ENCODE measurements around the gene TMEM248. TPM values are rescaled to one million over a fixed set of nuclear protein-coding genes. Genes with fewer than 3 reads are reported as not detected.

Gene TMEM248
- total and polyA plus RNA-seq, 2 of the 13 experiments (the other 11 are each of a cell fraction or from before 2014, with no cell fraction given) = 54.3 to 109 TPM

DNA sequence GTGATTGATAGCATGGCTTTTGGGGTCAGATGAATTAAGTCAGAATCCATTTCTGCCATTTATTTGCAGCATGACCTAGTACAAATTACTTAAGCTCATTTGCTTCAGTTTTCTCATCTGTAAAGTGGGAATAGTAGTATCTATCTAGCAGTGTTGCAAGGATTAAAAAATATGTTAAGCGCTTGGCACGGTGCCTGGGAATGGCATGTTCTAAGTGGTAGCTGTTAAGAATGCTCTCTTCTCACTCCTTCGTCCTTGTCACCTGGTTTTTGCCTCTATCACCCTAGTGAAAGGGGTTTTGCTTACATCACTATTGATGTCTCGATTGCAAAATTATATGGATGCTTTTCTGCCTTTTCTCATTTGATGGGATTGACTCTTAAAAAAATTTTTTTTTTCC lies 7.4 kb downstream of the TMEM248 start:
- ATAC-seq (no peak), DNase-seq (ENCODE audit: low spot score) (no peak), FAIRE-seq (no peak)
- TF ChIP-seq ZNF605 (CRISPR knock-in tag; IDR thresholded peaks at IDR 0.05) (no peak), ZNF629 (CRISPR knock-in tag; conservative IDR thresholded peaks at IDR 0.05) (peak; percentile 45)
- POLR2A ChIA-PET = no interaction called here
- Histone ChIP-seq H3K4me2 (ENCODE audit: low read depth, low read length) (no peak overlapping the region), H3K9ac (ENCODE audit: insufficient read depth, low read depth, low read length) (no peak overlapping the region), H3K9me3 (ENCODE audit: low read length) (no peaks in the 10 kb centered on the region), H4K20me1 (ENCODE audit: insufficient read depth, low read length) (no peaks in the 10 kb centered on the region), H3K36me3 (replicated peaks in 1 of 2; ENCODE audit: control insufficient read depth in 1 of 2, insufficient read depth in 2 of 2, low read length in 2 of 2) (peaks cover 0 to 10% of the 10 kb centered on the region in 2 experiments; a peak in 4 of 5 replicates), H3K4me3 (replicated peaks in 1 of 3; ENCODE audit: insufficient read depth in 1 of 3, low read depth in 2 of 3, low read length in 3 of 3) (no peak overlapping the region), H3K27ac (ENCODE audit: extremely low read length, insufficient read depth, low read length) (no peak overlapping the region), H3K27me3 (ENCODE audit: control insufficient read depth in 1 of 2, insufficient read depth in 2 of 2, low read length in 2 of 2) (no peaks in the 10 kb centered on the region), H2AFZ (ENCODE audit: low read length) (no peak overlapping the region), H3K79me2 (ENCODE audit: insufficient read depth, low read length) (peaks cover 77% of the 10 kb centered on the region), H3K4me1 (ENCODE audit: insufficient read depth, low read length) (peaks cover 41% of the 10 kb centered on the region)
- in situ Hi-C loops (cut with HindIII; ENCODE audit: extremely low pct_ligation_motif_present, low pct_unique_long_range_greater_than_20kb) (no loop called here), intact Hi-C loops (cut with micrococcal nuclease; ENCODE audit: unreplicated experiment) (no loop called here)
- CTCF ChIA-PET (ENCODE audit: low intra/inter-chr PET ratio, low total read pairs) = no interaction called here
- WGBS (ENCODE audit: low lambda C conversion rate) = 97% methylated on average over 4 of the region's 4 CpGs
- no TSS peak for BruUV-seq (replicated peaks)

DNA sequence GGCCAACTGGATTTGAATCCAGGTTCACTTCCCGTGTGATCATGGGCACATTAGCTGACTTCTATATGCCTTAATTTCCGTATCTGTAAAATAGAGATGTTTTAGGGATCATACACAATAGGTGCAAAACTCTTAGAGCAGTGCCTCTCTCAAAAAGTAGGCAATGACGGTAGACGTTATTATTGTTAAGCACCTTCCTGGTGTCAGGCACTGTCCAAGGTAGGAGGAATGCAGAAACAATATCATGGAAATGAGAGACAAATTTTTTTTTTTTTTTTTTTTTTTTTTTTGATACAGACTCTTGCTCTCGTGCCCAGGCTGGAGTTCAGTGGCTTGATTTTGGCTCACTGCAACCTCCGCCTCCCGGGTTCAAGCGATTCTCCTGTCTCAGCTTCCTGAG lies 8.1 kb downstream of the TMEM248 start:
- Histone ChIP-seq H4K20me1 (ENCODE audit: insufficient read depth, low read length) (no peaks in the 10 kb centered on the region), H3K4me3 (replicated peaks in 1 of 3; ENCODE audit: insufficient read depth in 1 of 3, low read depth in 2 of 3, low read length in 3 of 3) (no peak overlapping the region), H3K36me3 (replicated peaks in 1 of 2; ENCODE audit: control insufficient read depth in 1 of 2, insufficient read depth in 2 of 2, low read length in 2 of 2) (peaks cover 0 to 10% of the 10 kb centered on the region in 2 experiments; a peak in 4 of 5 replicates), H3K27me3 (ENCODE audit: control insufficient read depth in 1 of 2, insufficient read depth in 2 of 2, low read length in 2 of 2) (no peaks in the 10 kb centered on the region), H3K9ac (ENCODE audit: insufficient read depth, low read depth, low read length) (no peak overlapping the region), H3K27ac (ENCODE audit: extremely low read length, insufficient read depth, low read length) (no peak overlapping the region), H2AFZ (ENCODE audit: low read length) (no peak overlapping the region), H3K4me1 (ENCODE audit: insufficient read depth, low read length) (peaks cover 34% of the 10 kb centered on the region), H3K9me3 (ENCODE audit: low read length) (no peaks in the 10 kb centered on the region), H3K79me2 (ENCODE audit: insufficient read depth, low read length) (peaks cover 74% of the 10 kb centered on the region), H3K4me2 (ENCODE audit: low read depth, low read length) (no peak overlapping the region)
- FAIRE-seq (no peak), ATAC-seq (no peak), DNase-seq (ENCODE audit: low spot score) (no peak)
- TF ChIP-seq SOX5 (CRISPR knock-in tag; IDR thresholded peaks at IDR 0.05; ENCODE audit: borderline replicate concordance) = no peak
- TF ChIP-seq, protein P1, sequence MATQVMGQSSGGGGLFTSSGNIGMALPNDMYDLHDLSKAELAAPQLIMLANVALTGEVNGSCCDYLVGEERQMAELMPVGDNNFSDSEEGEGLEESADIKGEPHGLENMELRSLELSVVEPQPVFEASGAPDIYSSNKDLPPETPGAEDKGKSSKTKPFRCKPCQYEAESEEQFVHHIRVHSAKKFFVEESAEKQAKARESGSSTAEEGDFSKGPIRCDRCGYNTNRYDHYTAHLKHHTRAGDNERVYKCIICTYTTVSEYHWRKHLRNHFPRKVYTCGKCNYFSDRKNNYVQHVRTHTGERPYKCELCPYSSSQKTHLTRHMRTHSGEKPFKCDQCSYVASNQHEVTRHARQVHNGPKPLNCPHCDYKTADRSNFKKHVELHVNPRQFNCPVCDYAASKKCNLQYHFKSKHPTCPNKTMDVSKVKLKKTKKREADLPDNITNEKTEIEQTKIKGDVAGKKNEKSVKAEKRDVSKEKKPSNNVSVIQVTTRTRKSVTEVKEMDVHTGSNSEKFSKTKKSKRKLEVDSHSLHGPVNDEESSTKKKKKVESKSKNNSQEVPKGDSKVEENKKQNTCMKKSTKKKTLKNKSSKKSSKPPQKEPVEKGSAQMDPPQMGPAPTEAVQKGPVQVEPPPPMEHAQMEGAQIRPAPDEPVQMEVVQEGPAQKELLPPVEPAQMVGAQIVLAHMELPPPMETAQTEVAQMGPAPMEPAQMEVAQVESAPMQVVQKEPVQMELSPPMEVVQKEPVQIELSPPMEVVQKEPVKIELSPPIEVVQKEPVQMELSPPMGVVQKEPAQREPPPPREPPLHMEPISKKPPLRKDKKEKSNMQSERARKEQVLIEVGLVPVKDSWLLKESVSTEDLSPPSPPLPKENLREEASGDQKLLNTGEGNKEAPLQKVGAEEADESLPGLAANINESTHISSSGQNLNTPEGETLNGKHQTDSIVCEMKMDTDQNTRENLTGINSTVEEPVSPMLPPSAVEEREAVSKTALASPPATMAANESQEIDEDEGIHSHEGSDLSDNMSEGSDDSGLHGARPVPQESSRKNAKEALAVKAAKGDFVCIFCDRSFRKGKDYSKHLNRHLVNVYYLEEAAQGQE (IDR thresholded peaks at IDR 0.05; ENCODE audit: borderline replicate concordance in 1 of 2, low read depth in 1 of 2, low read length in 2 of 2) = peak in 1 of 2 experiments; percentile 71; a peak in 2 of 4 replicates
- intact Hi-C loops (cut with micrococcal nuclease; ENCODE audit: unreplicated experiment) (no loop called here), in situ Hi-C loops (cut with HindIII; ENCODE audit: extremely low pct_ligation_motif_present, low pct_unique_long_range_greater_than_20kb) (no loop called here)
- ChIA-PET CTCF (ENCODE audit: low intra/inter-chr PET ratio, low total read pairs) (no interaction called here), POLR2A (no interaction called here)
- 92% methylated on average over 8 of the region's 8 CpGs for WGBS (ENCODE audit: low lambda C conversion rate)
- no TSS peak for BruUV-seq (replicated peaks)
